Measurements from ENCODE around the gene SMIM45.

Gene SMIM45

GRCh38 chr22:41974691-41975290, 22.8 kb downstream of the SMIM45 start:
- DNase-seq = no peak

GRCh38 chr22:41975299-41976069, 23.5 kb downstream of the SMIM45 start:
- DNase-seq = no peak

- DNase-seq = peak; percentile 47
Observed at GRCh38 chr22:41976070-41976901, 24.3 kb downstream of the SMIM45 start.

- DNase-seq = peak; percentile 61
Observed at GRCh38 chr22:41976961-41977566, 25.1 kb downstream of the SMIM45 start.

GRCh38 chr22:41978732-41979131, 26.8 kb downstream of the SMIM45 start:
- no peak for DNase-seq

GRCh38 chr22:41979423-41980250, 27.7 kb downstream of the SMIM45 start:
- no peak for DNase-seq

GRCh38 chr22:41982865-41983264, 30.9 kb downstream of the SMIM45 start:
- DNase-seq = no peak

- no peak for DNase-seq
Observed at GRCh38 chr22:41983513-41984405, 31.8 kb downstream of the SMIM45 start.

GRCh38 chr22:41987276-41987675, 35.3 kb downstream of the SMIM45 start:
- DNase-seq = no peak

GRCh38 chr22:41989246-41989645, 37.3 kb downstream of the SMIM45 start:
- no peak for DNase-seq

- DNase-seq = no peak
Observed at GRCh38 chr22:41991111-41991510, 39.2 kb downstream of the SMIM45 start.

- no peak for DNase-seq
Observed at GRCh38 chr22:41992496-41992895, 40.5 kb downstream of the SMIM45 start.

- no peak for DNase-seq
Observed at GRCh38 chr22:41995211-41995610, 43.3 kb downstream of the SMIM45 start.

- DNase-seq = no peak
Observed at GRCh38 chr22:41996826-41997225, 44.9 kb downstream of the SMIM45 start.

GRCh38 chr22:41998361-41999261, 46.7 kb downstream of the SMIM45 start, which contains the start of gene WBP2NL:
TSS of gene WBP2NL (plus strand) at chr22:41998788. CDS start at chr22:41998819, 31 bp downstream.
- DNase-seq = peak; percentile 90

GRCh38 chr22:42000466-42000865, 48.5 kb downstream of the SMIM45 start:
- no peak for DNase-seq

- DNase-seq = no peak
Observed at GRCh38 chr22:42001121-42001520, 49.2 kb downstream of the SMIM45 start.

- DNase-seq = no peak
Observed at GRCh38 chr22:42001706-42002105, 49.8 kb downstream of the SMIM45 start.

GRCh38 chr22:42007922-42008321, 56.0 kb downstream of the SMIM45 start:
- no peak for DNase-seq

Measured in NCI-H1436 (cell line).